GM21381 (cell line): ENCODE measurements around the gene TLR10.
"Not testable (repeated sequence)": the region's sequence is repeated elsewhere in the genome, so short reads cannot be mapped to it uniquely, and the experiment has no call there.

ENCODE experiments used
- ATAC-seq: cut with Tn5 transposase; IDR thresholded peaks from one replicate; pipeline ENCODE4 v1.9.1; 2021; ENCODE audit warnings: mild to moderate bottlenecking, moderate library complexity; ENCODE audit not compliant: unreplicated experiment

Gene TLR10

GRCh38 chr4:38782452-38783108 is at the start of gene TLR10:
TLR10 (minus strand) TSS chr4:38782990; CDS start chr4:38775590, 7,400 bp downstream.
- peak; percentile 68 for ATAC-seq

GRCh38 chr4:38832206-38832605 is 49.4 kb upstream of the TLR10 start:
- ATAC-seq: no peak

GRCh38 chr4:38831653-38832052 is 48.9 kb upstream of the TLR10 start:
- ATAC-seq: no peak

- ATAC-seq: no peak
These were observed 46.4 kb upstream of the TLR10 start for GRCh38 chr4:38829237-38829636.

- no peak for ATAC-seq
These were observed 41.0 kb upstream of the TLR10 start for GRCh38 chr4:38823766-38824165.

GRCh38 chr4:38822748-38823303 is 40.0 kb upstream of the TLR10 start:
- ATAC-seq: no peak

- no peak for ATAC-seq
These were observed 38.9 kb upstream of the TLR10 start for GRCh38 chr4:38821739-38822138.

GRCh38 chr4:38820329-38821061 is 37.7 kb upstream of the TLR10 start:
- no peak for ATAC-seq

- ATAC-seq: no peak
These were observed 36.8 kb upstream of the TLR10 start for GRCh38 chr4:38819569-38819968.

GRCh38 chr4:38818441-38818976 is 35.7 kb upstream of the TLR10 start:
- peak; percentile 41 for ATAC-seq

- no peak for ATAC-seq
These were observed 33.3 kb upstream of the TLR10 start for GRCh38 chr4:38815885-38816782.

- ATAC-seq: no peak
These were observed 31.6 kb upstream of the TLR10 start for GRCh38 chr4:38814386-38814785.

- ATAC-seq: no peak
These were observed 28.5 kb upstream of the TLR10 start for GRCh38 chr4:38811297-38811696.

- not testable (repeated sequence) for ATAC-seq
These were observed 24.7 kb upstream of the TLR10 start for GRCh38 chr4:38807462-38807861.

GRCh38 chr4:38806251-38806650 is 23.5 kb upstream of the TLR10 start:
- ATAC-seq: not testable (repeated sequence)

GRCh38 chr4:38805530-38806145 is 22.8 kb upstream of the TLR10 start:
- peak; percentile 81 for ATAC-seq

- no peak for ATAC-seq
These were observed 22.0 kb upstream of the TLR10 start, which contains the start of gene TLR1 for GRCh38 chr4:38804654-38805295. TLR1 (minus strand) TSS chr4:38804791; CDS start chr4:38798831, 5,960 bp downstream.

GRCh38 chr4:38803833-38804653 is 21.3 kb upstream of the TLR10 start:
- peak; percentile 47 for ATAC-seq
